Germinal center (tissue), 1 donor: ENCODE measurements around the gene KAT2B.
"Not testable (repeated sequence)": the region's sequence is repeated elsewhere in the genome, so short reads cannot be mapped to it uniquely, and the experiment has no call there.

Source experiments
- DNase-seq: peaks from one replicate; pipeline ENCODE4 v3.0.0; 2012; ENCODE audit warnings: mixed read lengths, low spot score

KAT2B gene

DNA sequence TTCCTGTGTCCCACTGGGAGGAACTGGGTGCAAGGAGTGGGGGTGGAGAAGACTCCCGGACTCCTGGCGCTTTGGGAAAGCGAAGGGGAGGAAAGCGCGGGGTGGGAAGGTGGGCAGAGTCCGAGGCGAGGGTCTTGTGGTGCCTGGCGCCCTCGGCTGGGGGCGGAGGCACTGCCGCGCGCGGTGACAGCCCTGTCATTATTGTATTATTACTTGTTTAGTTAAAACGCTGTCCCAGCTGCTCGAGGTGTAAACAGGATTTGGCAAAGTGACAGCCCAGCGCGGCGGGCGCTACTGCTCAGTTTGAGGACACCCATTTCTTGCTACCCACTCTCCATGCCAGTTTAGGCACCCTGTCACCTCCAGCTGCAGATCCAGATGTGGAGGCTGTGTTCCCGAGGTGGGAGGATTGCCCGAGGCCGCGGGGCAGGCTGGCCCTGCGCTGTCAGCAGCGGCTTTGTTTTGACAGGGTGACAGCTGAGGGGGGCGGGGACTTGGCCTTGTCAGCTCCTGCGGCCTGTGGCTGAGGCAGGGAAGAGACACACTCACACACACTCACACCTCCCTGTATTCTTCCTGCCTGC lies 1.0 kb downstream of the KAT2B start:
- peak; percentile 62 for DNase-seq

DNA sequence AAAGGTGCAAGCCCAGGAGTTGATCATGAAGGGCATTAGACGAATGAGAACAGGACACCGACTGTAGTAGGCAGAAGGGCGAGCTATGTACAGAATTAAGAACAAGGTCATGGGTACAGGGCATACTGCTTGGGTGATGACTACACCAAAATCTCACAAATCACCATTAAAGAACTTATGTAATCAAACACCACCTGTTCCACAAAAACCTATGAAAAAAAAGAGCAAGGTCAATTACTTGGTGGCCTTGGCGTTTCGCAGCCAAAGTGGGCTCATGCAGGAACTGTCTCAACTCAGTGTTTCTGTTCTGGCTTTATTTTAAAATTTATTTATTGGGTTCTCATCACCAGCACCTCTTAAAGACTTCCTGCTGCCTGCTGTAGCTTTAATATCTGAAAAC lies 2.1 kb downstream of the KAT2B start:
- no peak for DNase-seq

DNA sequence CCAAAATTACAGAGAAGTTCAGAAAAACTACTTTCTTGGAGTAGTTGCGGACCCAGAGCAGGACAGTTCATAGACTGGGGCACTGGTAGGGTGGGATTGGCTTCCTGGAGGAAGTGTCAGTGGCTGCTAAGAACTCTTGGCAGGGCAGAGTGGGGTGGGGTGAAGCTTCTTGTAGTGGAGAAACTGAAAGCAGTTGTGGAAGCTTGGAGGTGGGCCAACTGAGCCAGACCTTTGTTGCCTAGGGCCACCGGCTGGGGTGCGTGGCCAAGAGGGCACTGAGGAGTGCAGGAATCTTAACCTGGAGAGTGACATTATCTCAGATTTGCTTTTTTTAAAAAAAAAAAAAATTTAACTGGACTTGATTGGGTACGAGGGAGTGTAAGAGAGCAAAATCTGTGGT lies 3.1 kb downstream of the KAT2B start:
- DNase-seq = no peak

DNA sequence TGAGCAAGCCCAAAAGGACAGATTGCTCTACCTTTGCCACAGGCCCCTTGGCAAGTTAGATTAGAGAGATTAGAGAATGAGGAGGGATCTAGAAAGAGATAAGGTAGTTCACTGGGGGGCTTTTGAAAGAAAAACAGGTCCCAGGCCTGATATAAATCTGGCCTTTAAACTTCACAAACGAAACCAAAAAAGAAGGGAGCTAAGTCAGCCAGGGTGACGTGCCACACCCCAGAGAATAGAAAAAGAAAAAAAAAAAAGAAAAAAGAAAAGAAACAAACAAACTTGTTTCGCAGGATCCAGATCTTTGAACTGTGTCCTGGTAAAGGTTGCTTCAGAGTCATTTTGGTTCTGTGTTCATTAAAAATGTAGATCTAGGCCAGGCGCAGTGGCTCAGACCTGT lies 3.6 kb downstream of the KAT2B start:
- DNase-seq = no peak

DNA sequence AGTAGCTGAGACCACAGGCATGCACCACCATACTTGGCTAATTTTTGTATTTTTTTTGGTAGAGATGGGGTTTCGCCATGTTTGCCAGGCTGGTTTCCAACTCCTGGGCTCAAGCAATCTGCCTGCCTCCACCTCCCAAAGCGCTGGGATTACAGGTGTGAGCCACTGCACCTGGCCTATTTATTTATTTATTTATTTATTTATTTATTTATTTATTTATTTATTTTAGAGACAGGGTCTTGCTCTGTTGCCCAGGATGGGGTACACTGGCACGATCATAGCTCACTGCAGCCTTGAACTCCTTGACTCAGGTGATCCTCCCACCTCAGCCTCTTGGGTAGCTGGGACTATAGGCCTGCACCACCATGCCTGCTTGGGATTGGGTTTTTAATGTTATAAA lies 4.9 kb downstream of the KAT2B start:
- DNase-seq = not testable (repeated sequence)

DNA sequence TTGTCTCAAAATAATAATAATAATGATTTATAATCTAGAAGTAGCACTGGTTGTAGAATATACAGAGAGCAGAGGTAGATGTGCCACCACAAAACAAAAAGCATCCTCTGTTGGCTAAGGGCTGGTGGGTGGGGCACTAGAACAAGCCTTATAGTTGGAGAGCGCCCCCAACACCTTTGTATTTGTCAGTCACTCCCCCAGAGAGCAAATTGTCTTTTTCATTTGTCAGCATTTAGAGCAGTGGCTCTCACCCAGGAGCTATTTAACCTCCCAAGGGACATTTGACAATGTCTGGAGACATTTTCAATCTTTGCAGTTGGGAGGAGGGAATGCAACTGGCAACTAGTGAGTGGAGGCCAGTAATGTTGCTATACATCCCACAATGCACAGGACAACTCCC lies 6.3 kb downstream of the KAT2B start:
- DNase-seq = no peak

DNA sequence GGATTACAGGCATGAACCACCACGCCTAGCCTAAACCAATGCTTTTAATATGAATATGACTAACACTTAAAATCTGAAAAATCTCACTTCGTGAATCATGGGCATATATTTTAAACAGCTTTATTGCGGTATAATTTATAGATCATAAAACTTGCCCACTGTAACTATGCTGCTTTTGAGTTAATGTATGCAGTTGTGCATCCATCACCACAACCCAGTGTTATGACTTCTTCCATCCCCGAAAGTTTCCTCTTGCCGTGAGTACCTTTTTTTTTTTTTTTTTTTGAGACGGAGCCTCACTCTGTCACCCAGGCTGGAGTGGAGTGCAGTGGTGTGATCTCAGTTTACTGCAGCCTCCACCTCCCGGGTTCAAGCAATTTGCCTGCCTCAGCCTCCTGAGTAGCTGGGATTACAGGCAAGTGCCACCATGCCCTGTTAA lies 7.1 kb downstream of the KAT2B start:
- DNase-seq = no peak

DNA sequence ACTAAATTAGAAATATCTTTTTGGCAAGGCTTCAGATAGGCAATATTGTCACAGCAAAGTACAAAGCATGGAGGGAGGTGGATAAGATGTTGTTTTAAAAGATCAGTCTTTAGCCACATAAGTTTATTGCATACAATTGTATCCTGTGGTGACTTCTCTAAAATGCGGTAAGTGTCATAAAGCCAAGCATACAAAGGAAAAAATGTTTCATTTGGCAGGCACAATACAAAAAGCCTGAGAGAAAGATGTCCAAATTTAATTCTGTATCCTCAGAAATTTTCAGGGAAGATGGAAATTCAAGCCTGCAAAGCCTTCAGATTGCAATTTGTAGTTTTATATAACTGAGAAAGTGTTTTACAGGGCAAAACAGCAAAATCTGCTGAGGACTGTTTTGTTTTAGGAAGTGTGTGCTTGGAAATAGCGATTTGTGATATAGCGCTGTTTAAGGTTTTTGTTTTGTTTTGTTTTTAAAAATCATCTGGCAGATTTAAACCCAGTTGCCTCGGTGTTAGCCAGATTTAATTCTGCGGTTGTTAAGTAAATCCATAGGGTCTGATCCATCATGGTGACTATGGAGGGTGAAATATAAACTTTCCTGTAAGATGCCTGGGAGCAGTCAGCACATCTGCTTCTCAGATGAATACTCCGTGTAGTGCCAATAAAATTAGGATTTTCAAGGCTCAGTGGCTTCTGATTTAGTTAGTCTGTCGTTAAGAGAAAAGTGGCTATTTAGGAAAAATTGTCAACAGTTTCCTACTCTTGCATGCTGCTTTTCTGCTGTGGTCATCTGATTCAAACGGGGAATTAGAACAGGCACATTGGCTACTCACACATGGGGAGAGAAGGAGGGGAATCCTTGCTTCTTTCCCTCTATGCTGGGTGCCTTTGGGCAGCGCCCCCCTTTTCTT lies 8.0 kb downstream of the KAT2B start:
- DNase-seq = no peak

DNA sequence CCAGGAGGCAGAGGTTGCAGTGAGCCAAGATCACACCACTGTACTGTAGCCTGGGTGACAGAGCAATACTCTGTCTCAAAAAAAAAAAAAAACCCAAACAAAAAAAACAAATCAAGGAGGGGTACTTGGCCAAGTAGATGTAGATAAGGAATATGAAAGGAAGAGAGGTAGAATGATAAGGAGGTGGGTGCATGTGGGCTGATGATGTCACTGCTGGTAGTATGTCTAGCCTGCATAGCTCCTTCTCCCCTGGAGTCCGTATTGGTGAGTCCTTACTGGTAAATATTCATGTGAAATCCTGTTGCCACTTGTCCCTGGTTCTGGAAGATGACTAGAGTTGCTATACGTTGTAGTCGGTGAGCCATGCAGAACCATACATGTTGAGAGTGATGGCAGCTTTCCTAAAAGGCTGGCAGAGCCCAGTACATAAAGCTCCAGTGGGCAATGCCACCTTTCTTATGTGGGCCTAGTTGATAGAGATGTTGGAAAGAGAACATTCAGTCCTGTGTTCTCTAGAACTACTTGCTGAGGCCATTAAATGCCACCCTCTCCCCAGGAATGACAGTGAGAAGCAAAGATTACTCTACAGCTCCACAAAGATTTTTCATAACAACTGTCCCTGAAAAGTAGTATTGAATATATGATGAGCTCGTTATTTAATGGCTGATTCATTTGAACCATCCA lies 11.0 kb downstream of the KAT2B start:
- DNase-seq = no peak

DNA sequence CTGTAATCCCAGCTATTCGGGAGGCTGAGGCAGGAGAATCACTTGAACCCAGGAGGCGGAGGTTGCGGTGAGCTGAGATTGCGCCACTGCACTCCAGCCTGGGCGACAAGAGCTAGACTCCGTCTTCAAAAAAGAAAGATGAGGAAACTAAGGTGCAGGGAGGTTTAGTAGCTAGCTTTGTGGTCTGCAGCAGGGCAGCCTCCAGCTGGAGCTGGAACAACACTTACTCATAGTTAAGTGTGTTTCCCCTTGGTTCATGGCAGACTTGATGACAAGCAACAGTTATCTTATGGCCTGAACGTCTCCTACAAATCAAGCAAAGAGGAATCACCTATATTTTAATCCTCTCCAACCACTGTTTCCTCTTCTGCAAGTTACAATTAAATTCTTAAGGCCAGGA lies 12.6 kb downstream of the KAT2B start:
- DNase-seq = no peak

DNA sequence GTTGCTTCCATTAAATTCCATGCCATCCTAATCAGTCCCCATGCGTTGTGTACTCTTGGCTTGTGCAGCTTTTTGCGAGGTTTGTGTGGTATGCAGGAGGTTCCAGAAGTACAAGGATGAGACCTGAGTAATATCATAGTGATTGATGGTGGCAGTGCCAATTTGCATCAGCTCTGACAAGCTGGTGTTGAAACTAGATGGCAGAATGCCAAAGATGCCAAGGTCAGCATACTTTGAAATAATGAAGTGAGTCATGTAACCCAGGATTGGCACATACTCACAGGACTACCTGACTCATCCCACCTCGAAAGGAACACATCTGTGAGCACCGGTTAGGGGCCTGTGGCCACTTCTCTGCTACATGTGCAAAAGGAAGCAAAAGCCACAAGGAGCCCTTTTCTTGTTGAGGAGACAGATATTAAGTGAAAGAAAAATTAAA lies 14.3 kb downstream of the KAT2B start:
- no peak for DNase-seq

DNA sequence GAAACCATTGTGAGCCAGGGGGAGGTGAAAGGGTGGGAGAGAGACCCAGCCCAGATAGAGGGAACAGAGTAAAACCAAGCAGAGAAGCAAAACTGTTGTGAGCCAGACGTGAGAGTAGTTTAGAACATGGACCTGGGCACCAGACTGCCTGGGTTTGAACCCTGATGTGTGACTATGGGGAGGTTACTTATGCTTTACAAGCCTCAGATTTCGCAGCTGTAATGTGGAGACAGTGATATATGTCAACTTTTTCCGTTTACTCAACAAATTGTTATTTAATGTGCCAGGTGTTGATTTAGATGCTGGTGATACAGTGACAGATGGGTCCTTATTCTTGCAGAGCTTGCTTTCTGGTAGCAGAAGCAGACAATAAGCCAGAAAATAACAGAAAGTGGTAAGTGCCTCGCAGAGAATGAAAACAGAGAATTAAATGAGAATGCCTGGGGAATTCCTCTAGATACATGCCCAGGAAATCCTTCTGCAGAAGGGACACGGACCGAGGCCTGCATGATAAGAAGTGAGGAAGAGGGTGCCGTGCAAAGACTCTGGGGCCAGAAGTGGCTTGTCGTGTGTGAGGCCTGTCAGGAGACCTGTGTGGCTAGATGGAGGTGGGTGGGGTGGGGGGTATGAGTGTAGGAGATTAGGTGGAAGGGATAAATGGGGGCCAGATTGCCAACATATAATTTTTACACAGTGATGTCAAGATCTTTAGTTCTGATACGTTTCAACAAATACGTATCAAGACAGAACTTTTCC lies 15.0 kb downstream of the KAT2B start:
- DNase-seq = no peak

DNA sequence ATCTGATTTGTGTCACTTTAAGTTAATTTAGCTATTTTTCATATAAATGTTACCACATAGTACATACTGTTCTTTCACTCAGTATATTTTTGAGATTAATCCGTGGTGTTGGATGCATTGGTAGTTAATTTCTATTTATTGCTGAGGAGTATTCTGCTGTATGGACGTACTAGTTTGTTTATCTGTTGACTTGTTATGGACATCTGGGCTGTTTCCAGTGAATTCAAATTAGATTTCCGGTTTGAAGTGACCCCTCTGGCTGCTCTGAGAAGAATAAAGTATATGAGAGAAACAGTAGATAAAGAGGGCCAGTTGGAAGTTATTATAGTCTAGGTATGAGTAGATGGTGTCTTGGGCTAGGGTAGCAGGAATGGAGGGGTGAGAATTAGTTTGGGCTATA lies 15.6 kb downstream of the KAT2B start:
- no peak for DNase-seq

DNA sequence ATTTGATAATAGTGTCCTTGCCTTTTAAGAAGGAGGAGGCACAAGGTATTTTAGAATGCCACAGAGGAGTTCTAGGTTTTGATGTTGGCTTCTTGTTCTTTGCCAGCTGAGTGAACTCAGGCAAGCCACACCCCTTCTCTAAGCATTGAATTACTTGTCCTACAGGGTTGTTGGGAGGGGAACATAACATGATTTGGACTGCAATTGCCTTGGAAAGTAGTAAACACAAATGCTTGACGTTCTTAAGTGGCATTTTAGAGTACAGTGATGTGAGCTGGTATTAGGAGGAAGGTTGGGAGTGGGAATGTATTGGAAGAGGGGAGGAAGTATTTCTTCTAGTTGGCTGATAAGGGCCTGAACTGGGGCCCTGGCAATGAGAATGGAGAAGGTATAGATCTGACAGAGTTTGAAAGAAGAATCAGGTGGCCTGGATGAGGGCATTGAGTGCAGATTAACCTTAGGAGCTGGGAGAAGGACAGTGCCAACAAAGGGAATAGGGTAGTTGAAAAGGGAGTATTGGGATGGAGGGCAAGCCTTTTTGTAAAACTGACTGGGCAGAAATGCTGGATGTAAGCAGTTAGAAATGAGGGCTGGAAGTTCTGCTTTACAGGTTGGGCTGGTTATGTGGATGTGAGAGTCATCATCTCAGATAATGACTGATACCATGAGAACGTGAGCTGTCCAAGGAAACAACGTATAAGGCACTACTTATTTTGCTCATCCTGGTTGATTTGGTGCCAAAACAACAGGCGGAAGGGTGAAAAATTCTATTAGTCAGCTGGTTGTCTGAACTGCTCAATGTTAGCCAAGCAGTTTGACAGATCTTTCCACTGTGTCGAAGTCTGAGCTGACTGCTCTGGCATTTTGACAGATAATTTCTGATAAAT lies 16.7 kb downstream of the KAT2B start:
- no peak for DNase-seq

DNA sequence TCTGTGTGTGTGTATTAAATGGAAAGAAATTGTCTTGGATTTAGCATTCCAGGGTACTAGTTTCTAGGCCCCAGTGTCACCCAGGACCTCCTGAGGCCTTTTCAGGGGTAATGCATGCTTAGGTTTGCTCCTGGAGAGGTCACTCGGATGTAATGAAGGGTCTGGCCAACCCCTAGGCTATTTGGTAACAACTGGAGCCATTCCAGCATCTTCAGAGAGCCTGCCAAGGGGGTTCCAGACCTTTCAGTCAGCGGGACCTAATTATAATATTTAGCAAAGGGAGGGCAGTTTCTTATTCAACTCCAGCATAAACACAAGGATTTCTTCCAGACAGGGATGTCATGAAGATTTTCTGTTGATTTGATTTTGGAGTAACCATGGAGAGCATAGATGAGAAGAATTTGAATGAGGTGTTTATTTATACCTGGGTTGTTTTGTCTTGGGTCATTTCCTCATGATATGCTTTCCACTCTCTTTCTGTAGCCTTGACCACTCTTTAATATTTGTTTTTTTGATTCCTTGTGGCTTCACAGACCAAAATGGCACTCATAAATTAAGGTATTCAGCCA lies 17.4 kb downstream of the KAT2B start:
- DNase-seq = no peak

DNA sequence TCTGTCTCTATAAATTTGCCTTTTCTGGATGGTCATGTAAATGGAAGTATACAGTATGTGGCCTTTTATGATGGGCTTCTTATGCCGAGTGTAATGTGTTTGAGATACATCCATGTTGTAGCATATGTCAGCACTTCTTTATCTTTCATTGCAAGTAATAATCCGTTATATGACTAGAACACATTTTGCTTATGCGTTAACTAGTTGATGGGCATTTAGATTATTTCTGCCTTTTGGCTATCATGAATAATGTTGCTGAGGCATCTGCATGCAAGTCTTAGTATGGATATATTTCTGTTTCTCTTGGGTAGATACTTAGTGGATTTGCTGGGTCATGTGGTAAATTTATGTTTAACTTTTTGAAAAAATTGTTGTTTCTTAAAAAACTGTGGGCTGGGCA lies 19.7 kb downstream of the KAT2B start:
- no peak for DNase-seq

DNA sequence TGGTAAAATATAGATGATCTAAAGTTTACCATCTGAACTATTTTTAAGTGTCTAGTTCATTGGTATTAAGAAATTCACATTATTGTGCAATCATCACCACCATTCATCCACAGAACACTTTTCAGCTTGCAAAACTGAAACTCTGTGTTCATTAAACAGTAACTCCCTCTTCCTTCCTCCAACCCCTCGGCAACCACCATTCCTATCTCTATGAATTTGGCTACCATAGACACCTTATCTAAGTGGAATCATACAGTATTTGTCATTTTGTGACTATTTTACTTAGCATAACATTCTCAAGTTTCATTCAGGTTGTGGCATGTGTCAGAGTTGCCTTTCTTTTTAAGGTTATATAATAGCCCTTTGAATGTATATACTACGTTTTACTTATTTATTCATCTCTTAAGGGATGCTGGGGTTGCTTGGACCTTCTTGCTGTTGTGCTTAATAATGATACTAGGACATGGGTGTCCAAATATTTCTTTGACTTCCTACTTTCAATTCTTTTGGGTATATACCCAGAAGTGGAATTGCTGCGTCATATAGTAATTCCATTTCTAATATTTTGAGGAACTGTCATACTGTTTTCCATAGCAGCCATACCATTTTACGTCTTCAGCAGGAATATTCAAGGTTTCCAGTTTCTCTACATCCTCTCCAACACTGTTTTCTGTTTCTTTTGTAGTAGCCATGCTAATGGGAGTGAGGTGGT lies 20.9 kb downstream of the KAT2B start:
- no peak for DNase-seq

DNA sequence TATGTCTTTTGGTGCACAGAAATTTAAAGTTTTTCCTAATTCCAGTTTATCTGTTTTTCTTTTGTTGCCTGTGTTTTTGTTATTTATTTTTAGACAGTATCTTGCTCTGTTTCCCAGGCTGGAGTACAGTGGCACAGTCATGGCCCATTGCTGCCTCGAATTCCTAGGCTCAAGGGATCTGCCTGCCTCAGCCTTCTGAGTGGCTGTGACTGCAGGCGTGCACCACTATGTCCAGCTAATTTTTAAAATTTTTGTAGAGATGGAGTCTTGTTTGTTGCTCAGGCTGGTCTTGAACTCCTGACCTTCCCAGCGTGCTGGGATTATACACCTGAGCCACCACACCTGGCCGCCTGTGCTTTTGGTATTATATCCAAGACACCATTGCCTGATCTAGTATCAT lies 22.8 kb downstream of the KAT2B start:
- DNase-seq = no peak

DNA sequence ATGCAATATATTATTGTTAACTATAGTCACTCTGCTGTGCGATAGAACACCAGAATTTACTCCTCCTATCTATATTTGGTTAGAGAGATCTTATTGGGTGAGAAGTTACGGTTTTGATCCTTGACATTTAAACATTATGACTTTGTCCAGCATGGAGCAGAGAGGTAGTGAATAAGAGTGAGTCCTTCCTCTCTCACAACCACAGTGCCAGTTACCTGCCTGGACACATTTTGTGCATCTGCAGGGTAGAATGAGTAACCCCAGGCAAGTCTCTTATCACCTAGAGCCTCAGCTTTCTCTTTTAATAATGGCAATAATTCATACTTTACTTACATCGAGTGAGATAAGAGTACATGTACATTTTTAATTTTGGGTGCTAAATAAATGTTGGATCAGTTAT lies 24.1 kb downstream of the KAT2B start:
- no peak for DNase-seq
